ENCODE data around the gene KYAT1.

DNA sequence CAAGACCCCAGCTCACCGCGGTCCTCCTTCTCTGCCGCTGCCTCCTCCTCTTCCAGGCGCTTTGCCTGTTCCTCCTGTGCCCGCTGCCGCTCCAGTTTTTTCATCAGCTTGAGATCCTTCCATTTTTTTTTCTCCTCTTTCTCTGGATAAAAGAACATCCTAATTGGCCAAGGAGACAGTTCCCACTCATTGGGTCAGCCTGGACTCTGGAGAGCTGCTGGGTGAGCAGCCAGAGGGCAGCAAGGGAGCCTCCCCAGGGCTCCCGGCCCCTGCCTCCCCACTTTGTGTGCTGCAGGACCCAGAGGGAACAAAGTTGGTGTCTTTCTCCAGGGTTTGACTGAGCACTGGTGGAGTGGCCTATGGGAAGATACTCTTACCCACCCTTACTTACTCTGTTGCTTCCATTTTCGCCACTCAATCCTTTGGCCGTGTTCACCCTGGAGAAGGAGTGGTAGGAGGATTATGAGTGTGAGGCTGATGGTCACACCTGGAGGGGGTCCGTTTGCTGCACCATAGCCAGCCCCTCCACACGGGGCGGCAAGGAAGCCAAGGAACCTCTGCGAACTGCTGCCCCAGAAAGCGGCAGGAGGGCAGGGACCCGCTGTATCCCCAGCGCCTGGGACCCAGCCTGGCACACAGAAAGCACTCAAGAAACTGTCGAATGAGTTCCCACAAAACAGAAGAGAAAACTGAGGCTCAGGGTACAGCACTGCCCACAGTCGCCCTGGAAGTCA, 52.9 kb downstream of the KYAT1 start:
- TF ChIP-seq, protein P1, sequence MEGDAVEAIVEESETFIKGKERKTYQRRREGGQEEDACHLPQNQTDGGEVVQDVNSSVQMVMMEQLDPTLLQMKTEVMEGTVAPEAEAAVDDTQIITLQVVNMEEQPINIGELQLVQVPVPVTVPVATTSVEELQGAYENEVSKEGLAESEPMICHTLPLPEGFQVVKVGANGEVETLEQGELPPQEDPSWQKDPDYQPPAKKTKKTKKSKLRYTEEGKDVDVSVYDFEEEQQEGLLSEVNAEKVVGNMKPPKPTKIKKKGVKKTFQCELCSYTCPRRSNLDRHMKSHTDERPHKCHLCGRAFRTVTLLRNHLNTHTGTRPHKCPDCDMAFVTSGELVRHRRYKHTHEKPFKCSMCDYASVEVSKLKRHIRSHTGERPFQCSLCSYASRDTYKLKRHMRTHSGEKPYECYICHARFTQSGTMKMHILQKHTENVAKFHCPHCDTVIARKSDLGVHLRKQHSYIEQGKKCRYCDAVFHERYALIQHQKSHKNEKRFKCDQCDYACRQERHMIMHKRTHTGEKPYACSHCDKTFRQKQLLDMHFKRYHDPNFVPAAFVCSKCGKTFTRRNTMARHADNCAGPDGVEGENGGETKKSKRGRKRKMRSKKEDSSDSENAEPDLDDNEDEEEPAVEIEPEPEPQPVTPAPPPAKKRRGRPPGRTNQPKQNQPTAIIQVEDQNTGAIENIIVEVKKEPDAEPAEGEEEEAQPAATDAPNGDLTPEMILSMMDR (IDR thresholded peaks at IDR 0.05): no peak
- no peak for TF ChIP-seq POLR2AphosphoS5 (IDR thresholded peaks at IDR 0.05; ENCODE audit: low read depth, low read length)
- TF ChIP-seq, protein P2, sequence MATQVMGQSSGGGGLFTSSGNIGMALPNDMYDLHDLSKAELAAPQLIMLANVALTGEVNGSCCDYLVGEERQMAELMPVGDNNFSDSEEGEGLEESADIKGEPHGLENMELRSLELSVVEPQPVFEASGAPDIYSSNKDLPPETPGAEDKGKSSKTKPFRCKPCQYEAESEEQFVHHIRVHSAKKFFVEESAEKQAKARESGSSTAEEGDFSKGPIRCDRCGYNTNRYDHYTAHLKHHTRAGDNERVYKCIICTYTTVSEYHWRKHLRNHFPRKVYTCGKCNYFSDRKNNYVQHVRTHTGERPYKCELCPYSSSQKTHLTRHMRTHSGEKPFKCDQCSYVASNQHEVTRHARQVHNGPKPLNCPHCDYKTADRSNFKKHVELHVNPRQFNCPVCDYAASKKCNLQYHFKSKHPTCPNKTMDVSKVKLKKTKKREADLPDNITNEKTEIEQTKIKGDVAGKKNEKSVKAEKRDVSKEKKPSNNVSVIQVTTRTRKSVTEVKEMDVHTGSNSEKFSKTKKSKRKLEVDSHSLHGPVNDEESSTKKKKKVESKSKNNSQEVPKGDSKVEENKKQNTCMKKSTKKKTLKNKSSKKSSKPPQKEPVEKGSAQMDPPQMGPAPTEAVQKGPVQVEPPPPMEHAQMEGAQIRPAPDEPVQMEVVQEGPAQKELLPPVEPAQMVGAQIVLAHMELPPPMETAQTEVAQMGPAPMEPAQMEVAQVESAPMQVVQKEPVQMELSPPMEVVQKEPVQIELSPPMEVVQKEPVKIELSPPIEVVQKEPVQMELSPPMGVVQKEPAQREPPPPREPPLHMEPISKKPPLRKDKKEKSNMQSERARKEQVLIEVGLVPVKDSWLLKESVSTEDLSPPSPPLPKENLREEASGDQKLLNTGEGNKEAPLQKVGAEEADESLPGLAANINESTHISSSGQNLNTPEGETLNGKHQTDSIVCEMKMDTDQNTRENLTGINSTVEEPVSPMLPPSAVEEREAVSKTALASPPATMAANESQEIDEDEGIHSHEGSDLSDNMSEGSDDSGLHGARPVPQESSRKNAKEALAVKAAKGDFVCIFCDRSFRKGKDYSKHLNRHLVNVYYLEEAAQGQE (IDR thresholded peaks at IDR 0.05; ENCODE audit: insufficient read depth in 1 of 2, low read depth in 2 of 2, low read length in 1 of 2): no peak
- no peak for TF ChIP-seq SIN3A (IDR thresholded peaks at IDR 0.05; ENCODE audit: borderline replicate concordance, insufficient read depth, low read depth, low read length)
- TF ChIP-seq TCF7L2 (IDR thresholded peaks at IDR 0.05; ENCODE audit: low read depth, low read length): no peak
